ENCODE data around the gene ATG2B.
"Not testable (repeated sequence)": the region's sequence is repeated elsewhere in the genome, so short reads cannot be mapped to it uniquely, and the experiment has no call there.

Gene ATG2B

DNA sequence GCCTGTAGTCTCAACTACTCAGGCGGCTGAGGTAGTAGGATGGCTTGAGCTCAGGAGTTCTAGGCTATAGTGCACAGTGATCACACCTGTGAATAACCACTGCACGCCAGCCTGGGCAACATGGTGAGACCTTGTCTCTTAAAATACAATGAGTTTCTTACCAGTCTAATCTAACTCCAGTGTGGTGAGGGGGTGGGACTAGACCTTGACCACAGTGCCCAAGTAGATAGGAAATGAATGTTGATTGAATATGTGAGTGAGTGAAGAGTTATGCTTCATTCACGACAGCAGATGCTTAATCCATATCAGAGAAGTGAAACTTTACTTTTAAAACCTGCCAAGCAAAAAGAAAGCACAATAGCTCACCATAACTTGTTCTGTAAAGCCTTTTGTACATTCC is 17.6 kb upstream of the ATG2B start:
- DNase-seq (ENCODE audit: low read depth), result no peak

- DNase-seq (ENCODE audit: low read depth), result no peak
Measured at GRCh38 chr14:96376093-96376492, 13.0 kb upstream of the ATG2B start.

GRCh38 chr14:96373538-96373937 is 10.4 kb upstream of the ATG2B start:
- no peak for DNase-seq (ENCODE audit: low read depth)

- DNase-seq (ENCODE audit: low read depth), result no peak
Measured at GRCh38 chr14:96370528-96370927, 7.4 kb upstream of the ATG2B start.

GRCh38 chr14:96368534-96368933 is 5.4 kb upstream of the ATG2B start:
- no peak for DNase-seq (ENCODE audit: low read depth)

- no peak for DNase-seq (ENCODE audit: low read depth)
Measured at GRCh38 chr14:96364962-96365361, 1.8 kb upstream of the ATG2B start.

DNA sequence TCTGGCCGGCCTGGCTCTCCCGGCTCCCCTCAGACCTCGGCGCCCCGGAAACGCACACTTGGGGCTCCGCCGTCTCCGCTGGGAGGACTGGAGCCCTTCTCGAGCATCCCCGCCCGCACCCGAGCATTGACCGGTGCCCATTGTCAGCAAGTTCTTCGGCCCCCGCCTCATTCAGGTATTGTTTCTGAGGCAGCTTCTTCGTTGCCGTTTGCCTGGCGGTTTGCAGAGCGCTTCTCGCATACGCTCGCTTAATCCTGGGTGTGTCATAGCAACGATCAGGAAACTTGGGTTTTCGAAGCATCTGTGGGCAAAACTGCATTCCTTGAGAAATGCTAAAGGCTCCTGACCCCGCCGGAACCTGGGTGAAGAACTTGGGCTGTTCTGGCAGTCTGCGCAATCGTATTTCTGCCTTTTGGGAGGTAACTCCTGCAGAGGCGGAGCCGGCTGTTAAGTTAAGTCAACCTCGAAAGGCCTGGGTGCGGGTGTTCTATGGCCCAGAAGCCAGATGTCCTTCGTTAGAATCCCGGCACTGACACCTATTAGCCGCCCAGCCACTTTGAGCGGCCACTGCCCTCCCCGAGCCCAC is 703 bp upstream of the ATG2B start:
- peak; percentile 15 for DNase-seq (ENCODE audit: low read depth)

- DNase-seq (ENCODE audit: low read depth), result peak; percentile 43
Measured at GRCh38 chr14:96362071-96362964, 823 bp downstream of the ATG2B start.

DNA sequence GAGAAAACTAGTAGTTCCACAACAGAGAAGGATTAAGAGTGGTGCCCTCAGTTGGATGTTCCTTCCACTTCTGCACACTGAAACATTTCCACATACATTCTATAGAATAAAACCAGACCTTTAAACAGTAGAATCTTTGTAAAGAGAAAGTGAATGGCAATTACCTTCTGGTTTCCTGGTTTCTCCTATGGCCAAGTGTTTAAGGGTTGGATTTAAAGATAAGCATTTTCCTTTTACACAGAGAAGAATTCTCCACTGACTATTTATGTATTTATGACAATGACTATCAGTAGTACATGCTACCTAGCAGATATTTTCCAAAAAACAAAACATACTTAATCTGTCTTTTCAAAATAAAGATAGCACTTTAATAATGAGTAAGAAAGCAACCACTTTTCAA is 3.2 kb downstream of the ATG2B start:
- DNase-seq (ENCODE audit: low read depth), result no peak

DNA sequence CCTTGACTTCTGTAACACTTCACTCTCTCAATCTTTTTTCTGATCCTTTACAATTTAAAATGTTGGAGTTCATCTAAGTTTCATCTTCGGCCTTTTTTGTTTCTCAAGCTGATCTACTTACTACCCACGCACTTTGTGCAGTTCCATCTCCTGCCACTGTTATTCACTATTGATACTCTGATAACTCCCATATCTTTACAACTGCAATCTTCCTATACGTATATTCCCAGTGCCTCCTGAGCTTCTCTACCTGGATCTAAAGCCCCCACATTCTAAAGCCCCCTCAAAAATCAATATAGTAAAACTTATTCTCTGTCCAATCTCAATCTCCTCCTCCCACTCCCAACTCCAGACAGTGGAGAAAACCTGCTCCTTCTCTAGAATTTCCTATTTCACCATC is 5.9 kb downstream of the ATG2B start:
- DNase-seq (ENCODE audit: low read depth), result no peak

DNA sequence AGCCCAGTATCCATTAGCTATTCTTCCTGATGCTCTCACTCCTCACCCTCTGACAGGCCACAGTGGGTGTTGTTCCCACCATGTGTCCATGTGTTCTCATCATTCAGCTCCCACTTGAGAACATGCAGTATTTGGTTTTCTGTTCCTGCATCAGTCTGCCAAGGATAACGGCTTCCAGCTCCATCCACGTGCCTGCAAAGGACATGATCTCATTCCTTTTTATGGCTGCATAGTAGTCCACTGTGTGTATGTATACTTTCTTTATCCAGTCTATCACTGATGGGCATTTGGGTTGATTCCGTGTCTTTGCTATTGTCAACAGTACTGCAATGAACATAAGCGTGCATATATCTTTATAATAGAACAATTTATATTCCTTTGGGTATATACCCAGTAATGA is 8.9 kb downstream of the ATG2B start:
- no peak for DNase-seq (ENCODE audit: low read depth)

DNA sequence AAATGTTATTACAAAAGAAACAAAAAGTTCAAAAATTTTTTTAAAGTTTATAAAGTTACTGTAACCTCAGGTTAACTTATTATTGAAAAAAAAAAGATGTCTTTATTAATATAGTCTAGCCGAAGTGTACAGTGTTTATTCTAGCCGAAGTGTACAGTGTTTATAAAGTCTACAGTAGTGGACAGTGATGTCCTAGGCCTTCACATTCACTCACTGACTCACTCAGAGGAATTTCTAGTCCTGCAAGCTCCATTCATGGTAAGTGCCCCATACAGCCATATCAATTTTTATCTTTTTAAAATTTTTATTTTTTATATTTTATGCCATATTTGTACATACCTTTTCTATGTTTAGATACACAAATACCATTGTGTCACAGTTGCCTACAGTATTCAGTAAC is 10.4 kb downstream of the ATG2B start:
- no peak for DNase-seq (ENCODE audit: low read depth)

DNA sequence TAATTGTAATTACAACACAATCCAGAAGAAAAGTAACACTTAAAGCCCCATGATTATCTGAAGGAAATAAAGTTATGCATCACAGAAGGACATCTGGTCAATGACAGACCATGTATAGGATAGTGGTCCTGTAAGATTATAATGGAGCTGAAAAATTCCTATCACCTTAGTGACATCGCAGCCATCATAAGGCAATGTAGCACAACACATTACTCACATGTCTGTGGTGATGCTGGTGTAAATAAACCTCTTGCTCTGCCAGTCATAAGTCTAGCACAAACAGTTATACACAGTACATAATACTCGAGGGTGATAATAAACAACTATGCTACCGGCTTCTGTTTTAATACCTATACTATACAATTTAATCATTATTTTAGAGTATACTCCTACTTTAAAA is 11.2 kb downstream of the ATG2B start:
- no peak for DNase-seq (ENCODE audit: low read depth)

DNA sequence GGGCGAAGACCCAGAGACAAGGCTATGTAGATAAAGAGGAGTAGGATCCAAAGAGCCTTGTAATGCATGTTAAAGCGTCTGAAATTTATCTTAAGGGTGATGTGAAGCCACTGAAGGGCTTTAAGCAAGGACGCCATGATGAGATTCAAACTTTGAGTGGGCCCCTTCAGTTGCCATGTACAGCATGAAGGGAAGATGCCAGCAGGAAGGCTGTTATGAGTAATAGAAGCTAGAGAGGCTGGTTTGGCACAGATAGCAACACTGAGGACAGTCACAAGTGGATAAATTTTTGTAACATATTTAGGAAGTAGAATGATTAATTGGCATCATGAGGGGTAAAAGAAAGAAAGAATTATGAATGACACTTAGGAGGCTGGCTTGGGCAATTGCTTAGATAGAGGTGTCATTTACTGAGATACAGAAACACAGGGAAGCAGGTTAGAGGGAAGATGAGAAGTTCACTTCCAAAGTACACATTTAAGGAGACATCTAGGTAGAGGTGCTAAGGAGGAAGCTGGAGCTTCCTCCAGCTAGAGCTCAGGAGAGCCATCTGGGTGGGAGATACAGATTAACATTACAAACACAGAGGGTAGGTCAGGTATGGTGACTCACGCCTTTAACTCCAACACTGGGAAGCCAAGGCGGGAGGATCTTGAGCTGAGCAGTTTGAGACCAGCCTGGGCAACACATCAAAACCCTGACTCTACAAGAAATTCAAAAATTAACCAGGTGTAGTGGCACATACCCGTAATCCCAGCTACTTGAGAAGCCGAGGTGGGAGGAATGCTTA is 13.7 kb downstream of the ATG2B start:
- DNase-seq (ENCODE audit: low read depth), result no peak

GRCh38 chr14:96347957-96348356 is 15.2 kb downstream of the ATG2B start:
- DNase-seq (ENCODE audit: low read depth), result not testable (repeated sequence)

DNA sequence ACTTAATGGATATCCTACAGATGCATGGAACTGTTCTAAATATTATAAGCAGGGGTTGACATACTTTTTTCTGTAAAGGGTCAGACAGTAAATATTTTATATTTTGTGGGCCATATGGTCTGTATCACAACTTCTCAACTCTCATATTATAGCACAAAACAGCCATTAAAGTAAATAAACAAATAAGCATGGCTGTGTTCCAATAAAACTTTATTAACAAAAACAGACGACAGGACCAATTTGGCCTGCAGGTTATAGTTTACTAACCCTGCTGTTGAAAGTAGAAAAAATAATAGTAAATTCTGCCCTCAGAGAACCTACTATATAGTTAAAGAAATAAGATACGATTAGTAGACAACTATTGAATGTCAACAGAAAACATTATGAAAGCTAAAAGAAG is 17.5 kb downstream of the ATG2B start:
- no peak for DNase-seq (ENCODE audit: low read depth)

DNA sequence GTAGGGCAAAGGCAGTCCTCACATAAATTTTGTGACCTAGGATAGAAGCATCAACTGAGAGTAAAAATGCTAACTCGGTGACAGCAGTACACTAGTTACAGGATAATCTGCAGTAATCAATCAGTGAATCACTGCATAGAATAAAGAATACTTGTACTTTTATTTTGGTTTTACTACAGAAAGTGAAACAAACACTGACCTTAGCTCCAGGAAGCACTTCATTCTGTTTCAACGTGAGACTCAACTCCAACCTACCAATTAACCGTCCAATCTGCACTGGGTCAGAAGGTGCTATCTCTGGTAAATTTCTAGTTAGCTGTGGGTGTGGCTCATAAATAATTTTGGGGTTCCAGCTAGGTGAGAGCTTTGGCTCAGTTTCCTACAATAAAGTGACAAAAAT is 21.8 kb downstream of the ATG2B start:
- no peak for DNase-seq (ENCODE audit: low read depth)

DNA sequence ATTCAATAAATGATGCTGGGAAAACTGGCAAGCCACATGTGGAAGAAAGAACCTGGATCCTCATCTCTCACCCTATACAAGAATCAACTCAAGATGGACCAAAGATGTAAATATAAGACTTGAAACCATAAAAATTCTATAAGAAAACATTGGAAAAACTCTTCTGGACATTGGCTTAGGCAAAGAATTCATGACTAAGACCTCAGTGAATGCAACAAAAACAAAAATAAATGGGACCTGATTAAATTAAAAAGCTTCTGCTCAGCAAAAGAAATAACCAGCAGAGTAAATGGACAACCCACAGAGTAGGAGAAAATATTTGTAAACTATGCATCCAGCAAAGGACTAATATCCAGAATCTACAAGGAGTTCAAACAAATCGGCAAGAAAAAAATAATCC is 24.6 kb downstream of the ATG2B start:
- no peak for DNase-seq (ENCODE audit: low read depth)

DNA sequence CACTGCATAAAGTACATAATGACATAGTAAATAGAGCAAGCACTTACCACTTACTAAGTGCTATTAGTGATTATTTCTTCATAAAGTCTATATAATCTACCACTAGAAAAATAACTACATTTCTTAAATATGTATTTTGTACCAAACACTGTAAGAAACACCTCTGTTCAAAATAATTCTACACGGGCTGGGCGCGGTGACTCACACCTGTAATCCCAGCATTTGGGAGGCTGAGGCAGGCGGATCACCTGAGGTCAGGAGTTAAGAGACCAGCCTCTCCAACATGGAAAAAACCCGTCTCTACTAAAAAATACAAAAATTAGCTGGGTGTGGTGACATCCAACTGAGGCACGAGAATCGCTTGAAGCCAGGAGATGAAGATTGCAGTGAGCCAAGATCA is 38.9 kb downstream of the ATG2B start:
- DNase-seq (ENCODE audit: low read depth), result no peak

DNA sequence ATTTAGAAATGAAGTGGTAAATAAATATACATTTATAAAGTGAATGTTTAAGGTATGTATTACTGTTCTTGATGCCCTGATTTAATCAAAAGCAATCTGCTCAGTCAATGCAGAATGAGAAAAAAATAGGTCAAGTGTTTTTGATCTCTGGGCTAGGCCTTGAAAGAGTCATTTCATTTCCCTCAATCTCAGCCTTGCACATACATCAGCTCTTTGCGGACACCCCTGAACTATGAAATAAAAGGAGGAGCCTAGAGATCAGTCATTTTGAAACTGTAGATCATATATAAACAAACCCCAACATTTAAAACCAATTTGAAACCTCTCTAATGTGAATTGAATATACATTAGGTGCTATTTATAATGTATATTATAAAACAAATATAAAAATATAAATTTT is 42.5 kb downstream of the ATG2B start:
- DNase-seq (ENCODE audit: low read depth), result no peak

DNA sequence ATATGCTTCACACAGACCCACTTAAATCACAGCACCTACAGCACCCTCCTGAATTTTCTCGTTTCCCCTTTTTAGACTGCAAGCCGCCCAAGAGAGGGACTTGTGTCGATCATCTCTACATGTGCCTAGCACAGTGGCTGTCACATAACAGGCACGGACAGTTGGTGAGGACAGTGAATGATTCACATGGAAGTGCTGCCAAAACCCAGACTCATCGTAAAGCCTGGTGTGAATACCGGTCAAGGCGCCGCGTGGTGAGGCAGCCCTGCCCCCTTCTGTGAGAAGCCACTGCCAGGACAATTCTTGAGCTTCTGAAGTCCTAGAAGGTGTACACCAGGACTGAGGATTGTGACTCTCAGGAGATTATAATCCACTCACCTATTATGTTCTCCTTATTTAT is 44.3 kb downstream of the ATG2B start:
- no peak for DNase-seq (ENCODE audit: low read depth)

DNA sequence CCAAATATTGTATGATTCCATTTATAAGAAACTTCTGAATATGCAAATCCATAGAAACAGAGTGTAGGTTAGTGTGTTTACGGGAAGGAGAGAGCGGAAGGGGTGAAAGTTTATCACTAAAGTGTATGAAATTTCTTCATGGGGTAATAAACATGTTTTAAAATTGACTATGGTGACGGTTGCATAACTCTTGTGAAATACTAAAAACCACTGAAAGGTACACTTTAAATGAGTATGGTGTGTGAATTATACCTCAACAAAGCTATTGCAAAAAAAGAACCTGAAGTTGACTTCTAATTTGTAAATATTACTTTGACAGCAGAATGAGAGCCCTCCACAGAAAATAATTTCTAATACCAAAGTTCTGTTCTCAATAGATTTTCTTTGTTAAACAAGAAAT is 47.1 kb downstream of the ATG2B start:
- DNase-seq (ENCODE audit: low read depth), result no peak

GRCh38 chr14:96310906-96311305 is 52.2 kb downstream of the ATG2B start:
- DNase-seq (ENCODE audit: low read depth), result no peak
